H9 (cell line): ENCODE measurements around the gene STAMBPL1. TPM values are rescaled to one million over a fixed set of nuclear protein-coding genes. Genes with fewer than 3 reads are reported as not detected.

Source experiments
- DNase-seq: peaks from one replicate; pipeline ENCODE4 v3.0.0-alpha.2; 2017
- H2AFZ ChIP-seq: one replicate; pipeline ENCODE4 v1.6.1; 2013; ENCODE audit warnings: mild to moderate bottlenecking, low read length, control low read depth, moderate library complexity
- H2AK5ac ChIP-seq: 2 replicates; pipeline ENCODE4 v1.6.1; 2013; ENCODE audit warnings: low read length, control low read depth, mixed read lengths; ENCODE audit not compliant: insufficient read length
- H2BK120ac ChIP-seq: one replicate; pipeline ENCODE4 v1.6.1; 2013; ENCODE audit warnings: low read depth, mild to moderate bottlenecking, low read length, control low read depth, inconsistent platforms; ENCODE audit not compliant: poor library complexity, severe bottlenecking
- H2BK12ac ChIP-seq: 2 replicates; pipeline ENCODE4 v1.6.1; 2013; ENCODE audit warnings: low read length, control low read depth, mixed read lengths, low read depth; ENCODE audit not compliant: insufficient read length
- H2BK15ac ChIP-seq: 2 replicates; pipeline ENCODE4 v1.6.1; 2013; ENCODE audit warnings: low read depth, low read length, control low read depth
- H2BK20ac ChIP-seq: one replicate; pipeline ENCODE4 v1.6.1; 2013; ENCODE audit warnings: low read depth, mild to moderate bottlenecking, low read length, control low read depth, inconsistent platforms; ENCODE audit not compliant: poor library complexity, severe bottlenecking
- H2BK5ac ChIP-seq: 2 replicates; pipeline ENCODE4 v1.6.1; 2013; ENCODE audit warnings: low read length, control low read depth, mixed read lengths; ENCODE audit not compliant: insufficient read length
- H3K14ac ChIP-seq: 2 replicates; pipeline ENCODE4 v1.6.1; 2013; ENCODE audit warnings: low read length, control low read depth; ENCODE audit not compliant: insufficient read depth
- H3K18ac ChIP-seq: 2 replicates; pipeline ENCODE4 v1.6.1; 2013; ENCODE audit warnings: low read depth, mild to moderate bottlenecking, mixed read lengths, low read length, control low read depth; ENCODE audit not compliant: insufficient read length
- H3K23ac ChIP-seq: 2 replicates; pipeline ENCODE4 v1.6.1; 2013; ENCODE audit warnings: low read length, control low read depth, mixed read lengths, low read depth; ENCODE audit not compliant: insufficient read length
- H3K23me2 ChIP-seq: 2 replicates; pipeline ENCODE4 v1.6.1; 2013; ENCODE audit warnings: low read depth, mild to moderate bottlenecking, mixed read lengths, low read length, control low read depth; ENCODE audit not compliant: insufficient read length, poor library complexity, severe bottlenecking
- H3K27ac ChIP-seq: 2 replicates; pipeline ENCODE4 v1.5.1; 2013; ENCODE audit warnings: low read length, control low read depth, mixed read lengths, low read depth; ENCODE audit not compliant: insufficient read length
- H3K27me3 ChIP-seq: 2 replicates; pipeline ENCODE4 v1.6.1; 2013; ENCODE audit warnings: low read length, control low read depth, inconsistent platforms; ENCODE audit not compliant: insufficient read depth
- H3K4ac ChIP-seq: 2 replicates; pipeline ENCODE4 v1.6.1; 2013; ENCODE audit warnings: low read depth, mild to moderate bottlenecking, control low read depth, inconsistent platforms, low read length, moderate library complexity
- H3K4me1 ChIP-seq: 2 replicates; pipeline ENCODE4 v1.6.1; 2013; ENCODE audit warnings: low read length, control low read depth, inconsistent platforms; ENCODE audit not compliant: insufficient read depth
- H3K4me2 ChIP-seq: 2 replicates; pipeline ENCODE4 v1.6.1; 2013; ENCODE audit warnings: low read length, control low read depth, mixed read lengths; ENCODE audit not compliant: insufficient read length, insufficient read depth
- H3K56ac ChIP-seq: 2 replicates; pipeline ENCODE4 v1.6.1; 2013; ENCODE audit warnings: low read depth, mild to moderate bottlenecking, mixed read lengths, low read length, control low read depth; ENCODE audit not compliant: insufficient read length
- H3K79me1 ChIP-seq: 2 replicates; pipeline ENCODE4 v1.6.1; 2013; ENCODE audit warnings: low read depth, mild to moderate bottlenecking, moderate library complexity, low read length, control low read depth, inconsistent platforms; ENCODE audit not compliant: insufficient read depth, poor library complexity, severe bottlenecking
- H3K79me2 ChIP-seq: 2 replicates; pipeline ENCODE4 v1.6.1; 2013; ENCODE audit warnings: low read length, control low read depth, inconsistent platforms; ENCODE audit not compliant: insufficient read depth
- H3K9ac ChIP-seq: 2 replicates; pipeline ENCODE4 v1.6.1; 2013; ENCODE audit warnings: low read length, control low read depth, mixed read lengths; ENCODE audit not compliant: insufficient read length; ENCODE audit errors: extremely low read depth
- H3K9me3 ChIP-seq: one replicate; pipeline ENCODE4 v1.6.1; 2013; ENCODE audit warnings: low read depth, low read length, inconsistent platforms; ENCODE audit not compliant: control insufficient read depth
- H3T11ph ChIP-seq: one replicate; pipeline ENCODE4 v1.6.1; 2013; ENCODE audit warnings: mild to moderate bottlenecking, low read length, control low read depth, inconsistent platforms
- H4K20me1 ChIP-seq: one replicate; pipeline ENCODE4 v1.6.1; 2013; ENCODE audit not compliant: control insufficient read depth, insufficient read length, insufficient read depth
- H4K5ac ChIP-seq: 2 replicates; pipeline ENCODE4 v1.6.1; 2013; ENCODE audit warnings: low read depth, mild to moderate bottlenecking, mixed read lengths, low read length, control low read depth; ENCODE audit not compliant: insufficient read length
- H4K8ac ChIP-seq: replicated peaks from 2 replicates; pipeline ENCODE4 v1.6.1; 2013; ENCODE audit warnings: low read length, control low read depth, mixed read lengths, low read depth; ENCODE audit not compliant: insufficient read length
- H4K91ac ChIP-seq: 2 replicates; pipeline ENCODE4 v1.6.1; 2013; ENCODE audit warnings: low read depth, mild to moderate bottlenecking, moderate library complexity, mixed read lengths, low read length, control low read depth; ENCODE audit not compliant: insufficient read length
- H3K27ac Mint-ChIP-seq, 3 experiments: 2 replicates in 2 of 3; 3 replicates in 1 of 3; pipeline ENCODE4 v1.8.0; 2020 to 2021; ENCODE audit warnings: mixed read lengths in 3 of 3, mild to moderate bottlenecking in 1 of 3, moderate library complexity in 1 of 3
- H3K27me3 Mint-ChIP-seq: 2 replicates; pipeline ENCODE4 v1.8.0; 2021; ENCODE audit warnings: low read depth, mild to moderate bottlenecking, moderate library complexity, mixed read lengths
- H3K36me3 Mint-ChIP-seq, 3 experiments: 2 replicates in 2 of 3; 3 replicates in 1 of 3; pipeline ENCODE4 v1.8.0; 2020 to 2021; ENCODE audit warnings: low read depth in 3 of 3, mixed read lengths in 3 of 3; ENCODE audit not compliant: insufficient read depth in 1 of 3
- H3K4me1 Mint-ChIP-seq, 2 experiments: 2 replicates each; pipeline ENCODE4 v1.8.0; 2020; ENCODE audit warnings: mixed read lengths in 2 of 2
- H3K4me3 Mint-ChIP-seq, 2 experiments: 2 replicates in 1 of 2; 3 replicates in 1 of 2; pipeline ENCODE4 v1.8.0; 2020 to 2021; ENCODE audit warnings: mild to moderate bottlenecking in 2 of 2, mixed read lengths in 2 of 2, moderate library complexity in 1 of 2
- H3K9me3 Mint-ChIP-seq, 2 experiments: 2 replicates in 1 of 2; 3 replicates in 1 of 2; pipeline ENCODE4 v1.8.0; 2020; ENCODE audit warnings: mild to moderate bottlenecking in 2 of 2, mixed read lengths in 2 of 2, moderate library complexity in 1 of 2
- WGBS: extraction: QIAGEN DNeasy Blood & Tissue Kit; methylation state at CpG from one replicate; pipeline ENCODE4 v1.1.7; 2013; ENCODE audit warnings: missing lambda C conversion rate, low lambda C conversion rate, mixed read lengths; ENCODE audit not compliant: insufficient read length; ENCODE audit errors: extremely low coverage; 5-methylcytosine and 5-hydroxymethylcytosine counted together
- total RNA-seq: library from RNA; stranded (reverse); gene quantifications from 2 replicates; pipeline ENCODE4 v1.2.1, GENCODE V29; 2021
- TF ChIP-seq, protein P1 (sequence below): fragments of 200-600 bp; sonication (generic); conservative IDR thresholded peaks from 3 replicates; pipeline ENCODE4 v1.8.0; 2021; ENCODE audit warnings: antibody characterized with exemption, mild to moderate bottlenecking

STAMBPL1 gene
- total RNA-seq, 1 experiment from 2014 or later, result 3.2 TPM

GRCh38 chr10:88873757-88874156 is 6.3 kb upstream of the STAMBPL1 start:
- H3K79me1 ChIP-seq, result no peaks in the 10 kb centered on the region
- no peak overlapping the region for H2BK15ac ChIP-seq
- H3K4me1 ChIP-seq, result no peaks in the 10 kb centered on the region; the same call in 1 of the 2 replicates
- no peak overlapping the region for H2BK12ac ChIP-seq
- Mint-ChIP-seq H3K36me3 (no peaks in the 10 kb centered on the region), H3K9me3 (peaks cover 0 to 3% of the 10 kb centered on the region in 2 experiments; a peak in 1 of 5 replicates), H3K4me1 (peaks cover 5 to 12% of the 10 kb centered on the region in 2 experiments; a peak in 3 of 4 replicates), H3K27me3 (peaks cover 9% of the 10 kb centered on the region), H3K4me3 (no peak overlapping the region), H3K27ac (no peak overlapping the region)
- no peak overlapping the region for H3K56ac ChIP-seq
- H3T11ph ChIP-seq, result no peak overlapping the region
- H2BK5ac ChIP-seq, result no peak overlapping the region
- H3K18ac ChIP-seq, result no peak overlapping the region
- H3K4ac ChIP-seq, result no peak overlapping the region
- H3K79me2 ChIP-seq, result no peaks in the 10 kb centered on the region
- H2AFZ ChIP-seq, result no peak overlapping the region
- H2BK120ac ChIP-seq, result no peak overlapping the region
- H3K14ac ChIP-seq, result no peak overlapping the region
- H3K23me2 ChIP-seq, result no peaks in the 10 kb centered on the region
- H4K8ac ChIP-seq, result no peak overlapping the region
- no peak overlapping the region for H3K27ac ChIP-seq
- DNase-seq, result no peak
- no peak overlapping the region for H3K9ac ChIP-seq
- no peaks in the 10 kb centered on the region for H4K20me1 ChIP-seq
- no peaks in the 10 kb centered on the region for H3K27me3 ChIP-seq
- H4K5ac ChIP-seq, result no peak overlapping the region
- no peak overlapping the region for H2AK5ac ChIP-seq
- WGBS, result no CpG with 5 or more reads among the region's 2 CpGs
- H3K23ac ChIP-seq, result no peak overlapping the region
- TF ChIP-seq, protein P1, sequence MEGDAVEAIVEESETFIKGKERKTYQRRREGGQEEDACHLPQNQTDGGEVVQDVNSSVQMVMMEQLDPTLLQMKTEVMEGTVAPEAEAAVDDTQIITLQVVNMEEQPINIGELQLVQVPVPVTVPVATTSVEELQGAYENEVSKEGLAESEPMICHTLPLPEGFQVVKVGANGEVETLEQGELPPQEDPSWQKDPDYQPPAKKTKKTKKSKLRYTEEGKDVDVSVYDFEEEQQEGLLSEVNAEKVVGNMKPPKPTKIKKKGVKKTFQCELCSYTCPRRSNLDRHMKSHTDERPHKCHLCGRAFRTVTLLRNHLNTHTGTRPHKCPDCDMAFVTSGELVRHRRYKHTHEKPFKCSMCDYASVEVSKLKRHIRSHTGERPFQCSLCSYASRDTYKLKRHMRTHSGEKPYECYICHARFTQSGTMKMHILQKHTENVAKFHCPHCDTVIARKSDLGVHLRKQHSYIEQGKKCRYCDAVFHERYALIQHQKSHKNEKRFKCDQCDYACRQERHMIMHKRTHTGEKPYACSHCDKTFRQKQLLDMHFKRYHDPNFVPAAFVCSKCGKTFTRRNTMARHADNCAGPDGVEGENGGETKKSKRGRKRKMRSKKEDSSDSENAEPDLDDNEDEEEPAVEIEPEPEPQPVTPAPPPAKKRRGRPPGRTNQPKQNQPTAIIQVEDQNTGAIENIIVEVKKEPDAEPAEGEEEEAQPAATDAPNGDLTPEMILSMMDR, result no peak
- H4K91ac ChIP-seq, result no peak overlapping the region
- H3K9me3 ChIP-seq, result no peaks in the 10 kb centered on the region
- no peak overlapping the region for H2BK20ac ChIP-seq
- H3K4me2 ChIP-seq, result no peak overlapping the region
